GM18502 (cell line): ENCODE data around the gene PTPN12.

Experiments
- ATAC-seq: cut with Tn5 transposase; IDR thresholded peaks from one replicate; pipeline ENCODE4 v1.9.1; 2021; ENCODE audit warnings: mild to moderate bottlenecking; ENCODE audit not compliant: unreplicated experiment, poor library complexity

Gene PTPN12

DNA sequence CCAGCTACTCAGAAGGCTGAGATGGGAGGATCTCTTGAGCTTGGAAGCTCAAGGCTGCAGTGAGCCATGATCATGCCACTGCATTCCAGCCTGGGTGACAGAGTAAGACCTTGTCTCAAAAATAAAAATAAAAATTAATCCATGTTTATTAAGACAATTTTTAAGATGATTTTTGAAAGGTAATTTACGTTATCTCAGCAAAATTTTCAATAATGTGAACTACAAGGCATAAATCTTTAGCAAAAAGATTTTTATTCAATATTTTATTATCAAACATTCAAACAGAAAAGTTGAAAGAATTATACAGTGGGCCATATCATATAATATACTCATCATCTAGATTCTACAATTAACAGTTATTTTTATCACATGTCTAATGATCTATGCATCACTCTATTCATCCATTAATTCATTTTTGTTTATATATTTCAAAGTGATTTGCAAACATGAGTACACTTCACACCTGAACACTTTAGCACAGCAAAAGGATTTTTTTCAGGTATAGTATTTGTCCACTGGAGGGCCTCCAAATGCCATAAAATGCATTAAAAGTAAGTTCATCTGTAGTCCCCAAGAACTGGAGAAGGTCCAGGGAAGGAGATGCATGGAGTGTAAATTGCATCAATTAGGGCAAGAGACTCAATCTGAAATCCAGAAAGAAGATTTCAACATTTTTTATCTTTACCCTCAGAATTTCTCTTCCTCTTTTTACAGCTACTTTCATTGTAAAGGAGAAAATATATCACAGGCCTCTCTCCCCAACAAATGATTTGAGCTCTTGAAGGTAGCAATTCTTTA is 120.5 kb downstream of the PTPN12 start:
- no peak for ATAC-seq

DNA sequence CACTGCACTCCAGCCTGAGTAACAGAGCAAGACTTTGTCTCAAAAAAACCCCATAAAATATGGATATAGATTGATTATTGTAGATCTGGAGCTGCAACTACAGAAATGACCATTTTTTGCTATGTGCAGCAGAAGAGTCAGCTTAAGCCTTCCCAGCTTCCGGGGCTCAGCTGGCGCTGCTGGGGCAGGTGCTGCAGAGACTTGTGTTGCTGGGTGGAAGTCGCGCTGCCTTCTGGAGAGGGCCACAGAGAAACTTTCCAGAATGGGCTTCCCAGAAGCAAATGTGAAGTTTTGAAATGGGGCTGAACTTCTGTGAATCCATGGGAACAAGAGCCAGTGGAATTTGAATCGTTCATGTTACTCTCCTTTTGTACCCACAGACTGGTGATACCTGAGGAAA is 121.8 kb downstream of the PTPN12 start:
- ATAC-seq, result no peak

DNA sequence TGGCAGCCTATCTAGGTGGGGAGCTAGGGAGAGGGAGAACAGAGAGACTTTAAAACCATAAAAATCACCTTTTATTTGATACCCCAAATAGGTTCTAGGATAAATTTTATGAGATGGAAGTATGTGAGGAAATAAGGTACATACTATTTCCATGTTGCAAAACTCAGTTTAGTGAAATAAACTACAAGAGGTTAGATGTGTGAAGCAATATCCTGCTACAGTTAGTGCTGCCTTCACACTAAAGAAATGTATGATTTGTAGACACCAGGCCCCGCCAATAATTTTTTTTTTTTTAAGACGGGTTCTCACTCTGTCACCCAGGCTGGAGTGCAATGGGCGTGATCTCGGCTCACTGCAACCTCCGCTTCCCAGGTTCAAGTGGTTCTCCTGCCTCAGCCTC is 124.7 kb downstream of the PTPN12 start:
- no peak for ATAC-seq

DNA sequence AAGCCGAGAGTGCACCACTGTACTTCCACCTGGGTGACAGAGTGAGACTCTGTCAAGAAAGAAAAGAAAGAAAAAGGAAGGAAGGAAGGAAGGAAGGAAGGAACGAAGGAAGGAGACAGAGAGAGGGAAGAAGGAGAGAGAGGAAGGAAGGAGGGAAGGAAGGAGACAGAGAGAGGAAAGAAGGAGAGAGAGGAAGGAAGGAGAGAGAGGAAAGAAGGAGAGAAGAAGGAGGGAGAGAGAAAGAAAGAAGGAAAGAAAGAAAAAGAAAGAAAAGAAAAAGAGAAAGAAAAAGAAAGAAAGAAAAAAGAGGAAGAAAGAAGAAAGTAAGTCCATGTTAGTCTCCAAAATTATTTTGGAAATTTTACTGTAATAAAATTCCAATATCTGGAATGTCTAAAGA is 125.8 kb downstream of the PTPN12 start:
- ATAC-seq, result no peak

DNA sequence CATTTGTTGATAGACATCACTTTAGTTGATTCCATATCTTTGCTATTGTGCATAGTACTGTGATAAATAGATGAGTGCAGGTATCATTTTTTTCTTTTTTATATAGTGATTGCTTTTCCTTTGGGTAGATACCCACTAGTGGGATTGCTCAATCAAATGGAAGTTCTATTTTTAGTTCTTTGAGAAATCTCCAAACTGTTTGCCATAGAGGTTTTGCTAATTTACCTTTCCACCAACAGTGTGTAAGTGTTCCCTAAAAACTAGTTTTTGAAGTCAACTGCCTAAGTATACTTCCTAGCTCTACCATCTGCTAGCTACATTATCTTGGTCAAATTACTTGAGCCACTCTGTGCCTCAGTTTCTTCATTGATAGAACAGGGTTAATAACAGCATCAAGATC is 127.6 kb downstream of the PTPN12 start:
- ATAC-seq, result no peak

DNA sequence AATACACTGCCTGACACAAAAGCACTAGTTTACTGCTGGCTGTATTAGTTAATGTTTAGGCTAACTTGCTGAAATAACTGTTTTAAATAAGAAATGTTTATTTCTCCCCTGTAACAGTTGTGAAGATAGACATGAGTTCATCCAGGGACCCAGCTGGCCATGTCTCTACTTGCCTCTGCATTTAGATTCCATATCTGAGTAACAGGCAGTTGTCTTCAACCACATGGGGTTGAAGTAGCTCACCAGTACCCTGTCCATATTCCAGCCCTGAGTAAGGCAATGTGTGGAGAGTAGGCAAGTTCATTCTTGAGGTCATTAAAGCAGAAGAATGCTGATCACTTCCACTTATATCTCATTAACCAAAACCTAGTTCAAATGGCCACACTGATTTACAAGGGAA is 128.1 kb downstream of the PTPN12 start:
- no peak for ATAC-seq

DNA sequence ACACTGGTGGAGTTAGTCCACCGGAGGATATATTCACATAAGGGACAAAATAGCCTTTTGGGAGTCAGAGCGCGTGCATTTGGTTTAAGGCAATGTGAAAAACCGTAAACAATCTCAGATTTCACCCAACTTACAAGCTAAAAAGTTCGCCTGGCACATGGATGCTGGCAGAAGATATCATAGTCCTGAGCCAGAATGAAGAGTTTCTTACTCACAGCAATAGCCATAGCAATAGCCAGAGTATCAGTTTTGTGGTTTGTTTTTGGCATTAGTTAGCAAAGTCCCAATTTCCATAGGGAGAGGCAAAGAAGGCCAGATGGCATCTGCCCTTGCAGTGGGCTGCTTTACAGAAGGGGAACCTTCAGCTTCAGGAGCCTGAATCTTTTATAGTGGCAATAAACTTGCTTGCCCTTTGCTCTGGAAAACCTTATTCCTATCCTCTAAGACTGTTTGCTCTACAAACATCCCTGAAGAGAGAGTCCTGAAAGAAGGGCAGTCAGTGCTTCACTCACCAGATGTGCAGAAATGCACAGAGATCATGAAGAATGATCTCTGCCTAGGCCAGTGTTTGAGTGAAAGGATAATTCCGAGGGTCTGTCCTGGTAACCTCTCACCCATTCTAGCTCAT is 130.5 kb downstream of the PTPN12 start:
- no peak for ATAC-seq

DNA sequence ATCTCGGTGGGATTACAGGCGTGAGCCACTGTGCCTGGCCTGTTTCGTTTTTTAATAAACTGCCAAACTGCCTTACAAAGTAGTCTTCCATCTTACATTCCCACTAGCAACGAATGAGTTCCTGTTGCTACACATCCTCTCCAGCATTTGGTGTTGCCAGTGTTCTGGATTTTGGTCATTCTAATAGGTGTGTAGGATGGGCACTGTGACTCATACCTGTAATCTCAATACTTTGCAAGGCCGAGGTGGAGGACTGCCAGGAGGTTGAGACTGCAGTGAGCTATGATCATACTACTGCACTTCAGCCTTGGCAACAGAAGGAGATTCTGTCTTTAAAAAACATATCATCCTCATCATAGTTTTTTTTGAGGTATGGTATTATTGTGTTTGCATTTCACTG is 137.8 kb downstream of the PTPN12 start:
- ATAC-seq, result no peak

DNA sequence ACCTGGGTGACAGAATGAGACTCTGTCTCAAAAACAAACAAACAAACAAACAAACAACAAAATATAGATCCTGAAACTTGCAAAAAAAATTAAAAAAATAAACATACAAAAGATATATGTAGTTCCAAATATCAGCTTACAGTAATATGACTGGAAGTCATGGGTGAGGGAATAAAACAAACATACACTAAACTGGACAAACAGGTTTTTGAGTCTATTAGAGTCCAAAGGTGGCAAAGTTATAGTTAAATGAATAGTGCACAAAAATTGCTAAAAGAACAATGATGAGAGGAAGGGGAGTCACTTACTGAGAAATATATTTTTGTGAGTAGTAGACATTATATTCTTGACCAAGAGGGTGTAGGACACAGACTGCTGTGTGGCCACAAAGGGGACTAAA is 142.5 kb downstream of the PTPN12 start:
- no peak for ATAC-seq

DNA sequence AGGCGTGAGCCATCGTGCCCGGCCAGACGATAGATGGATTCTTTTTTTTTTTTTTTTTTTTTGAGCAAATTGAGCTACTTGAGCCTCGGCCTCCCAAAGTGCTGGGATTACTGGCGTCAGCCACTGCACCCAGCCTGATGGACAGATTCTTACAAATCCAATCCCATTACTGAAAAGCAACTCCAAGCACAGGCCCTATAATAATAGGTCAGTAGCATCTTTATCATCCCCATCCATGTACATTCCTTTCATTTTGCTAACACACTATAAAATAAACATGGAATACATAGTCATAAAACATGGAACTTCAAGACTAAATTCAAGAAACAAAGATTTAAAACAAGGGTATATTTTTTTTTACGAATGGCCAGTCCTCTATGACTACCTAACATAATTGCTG is 143.2 kb downstream of the PTPN12 start:
- no peak for ATAC-seq

DNA sequence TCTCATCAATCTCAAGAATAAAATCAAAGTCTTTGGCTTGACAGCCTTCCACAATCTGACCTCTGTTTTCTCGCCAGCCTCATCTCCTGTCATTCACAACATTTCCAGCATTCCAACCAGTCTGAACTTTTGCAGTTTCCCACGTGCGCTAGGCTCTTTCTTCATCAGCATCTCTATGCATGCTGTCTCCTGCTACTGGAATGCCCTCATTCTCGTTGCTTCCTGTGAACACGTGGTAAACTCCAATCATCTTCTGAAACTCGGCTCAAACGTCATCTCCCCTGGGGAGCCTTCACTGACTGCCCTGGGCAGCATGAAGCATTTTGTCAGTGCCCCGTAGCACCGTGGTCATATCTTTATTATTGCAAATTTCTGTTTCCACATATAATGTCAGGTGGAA is 146.9 kb downstream of the PTPN12 start:
- no peak for ATAC-seq

DNA sequence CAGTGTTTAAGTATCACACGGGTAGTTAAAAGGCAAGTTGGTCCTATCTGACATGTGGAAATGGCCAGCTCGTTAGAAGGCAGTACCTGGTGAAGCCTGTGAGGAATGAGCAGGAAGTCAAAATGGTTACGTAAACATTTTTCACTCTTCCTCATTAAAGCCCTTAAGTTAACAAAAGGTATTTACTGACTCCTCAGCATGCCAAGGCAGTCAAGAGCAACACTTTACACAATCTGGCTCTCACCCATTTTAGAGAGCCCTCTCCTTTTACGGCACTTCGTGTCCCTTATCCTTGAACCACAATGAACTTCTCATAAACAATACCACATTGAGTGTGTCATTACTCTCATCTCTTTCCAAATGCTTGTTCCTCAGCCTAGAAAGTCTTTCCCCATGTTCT is 148.1 kb downstream of the PTPN12 start:
- no peak for ATAC-seq

DNA sequence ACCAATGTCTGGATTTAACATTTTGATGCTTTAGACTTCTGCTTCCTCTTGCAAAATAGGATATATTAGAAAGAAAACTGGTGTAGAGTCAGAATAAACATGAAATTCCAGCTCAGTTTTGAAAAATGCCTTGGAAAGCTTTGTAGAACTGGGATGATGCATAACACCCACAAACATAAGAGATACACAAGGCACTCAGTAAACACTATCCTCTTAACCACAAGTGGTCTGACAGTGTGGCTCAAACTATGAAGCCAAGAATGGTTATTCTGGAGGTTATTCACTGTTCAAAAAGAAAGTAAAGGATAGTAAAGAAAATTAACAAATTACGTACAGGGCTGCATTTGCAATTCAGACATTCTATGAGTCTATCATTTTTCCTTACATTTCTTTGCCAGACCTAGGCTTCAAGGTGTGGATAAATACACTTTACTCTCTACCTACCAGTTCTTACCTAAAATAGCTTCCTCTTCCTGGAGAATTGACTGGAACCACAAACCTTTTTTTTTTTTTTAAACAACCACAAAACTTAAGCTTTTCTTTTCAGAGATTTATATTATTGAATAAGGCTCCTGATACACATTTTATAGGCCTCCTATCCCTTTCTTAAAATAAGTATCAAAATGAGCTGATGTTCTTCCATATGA is 150.1 kb downstream of the PTPN12 start:
- peak; percentile 7 for ATAC-seq

DNA sequence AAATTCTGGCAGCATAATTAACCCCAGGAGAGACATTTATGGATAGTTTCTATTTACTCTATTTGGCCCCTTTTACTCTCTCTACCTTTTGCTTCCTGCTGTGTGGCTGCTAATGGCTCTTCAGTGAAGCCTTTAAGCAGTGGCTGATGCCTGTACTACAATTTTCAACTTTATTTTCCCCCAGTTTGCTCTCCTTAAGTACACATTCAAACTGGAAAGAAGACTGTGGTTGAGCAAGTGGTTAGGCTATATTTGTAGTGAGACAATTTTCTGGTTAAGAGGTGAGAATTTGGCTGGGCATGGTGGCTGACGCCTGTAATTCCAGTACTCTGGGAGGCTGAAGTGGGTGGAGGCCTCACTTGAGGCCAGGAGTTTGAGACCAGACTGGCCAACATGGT is 150.7 kb downstream of the PTPN12 start:
- peak; percentile 54 for ATAC-seq
